Hepatocyte (in vitro differentiated cells): ENCODE measurements around the gene DGCR2.

Experiments
- CTCF ChIP-seq: fragments of 200-600 bp; sonication (generic); IDR thresholded peaks from 2 replicates; pipeline ENCODE4 v1.5.1; 2016; ENCODE audit warnings: antibody characterized with exemption, mild to moderate bottlenecking; ENCODE audit not compliant: poor library complexity
- EZH2 ChIP-seq: fragments of 200-600 bp; sonication (generic); IDR thresholded peaks from 2 replicates; pipeline ENCODE4 v1.6.1; 2016; ENCODE audit warnings: antibody characterized with exemption, mild to moderate bottlenecking, borderline replicate concordance

- TF ChIP-seq CTCF = no peak
- TF ChIP-seq EZH2 = no peak
Measured at GRCh38 chr22:19039448-19039780, 82.8 kb downstream of the DGCR2 start.
